ENCODE results near the gene DNHD1. TPM values are rescaled to one million over a fixed set of nuclear protein-coding genes. Genes with fewer than 3 reads are reported as not detected.
A peak's percentile ranks its signal among the peaks of the same experiment; 100 is the strongest.

DNHD1 gene
- total RNA-seq, 4 donors from 2014 or later, result 1.3 to 11.8 (median 7.7) TPM

- H3K4me1 ChIP-seq, result no peaks in the 10 kb centered on the region
- WGBS, 2 donors, result 73 to 91% methylated on average over 2 of the region's 2 CpGs
- H3K9me3 ChIP-seq, result no peaks in the 10 kb centered on the region
- H3K4me3 ChIP-seq, result no peak overlapping the region
- H3K36me3 ChIP-seq, result peaks cover 0 to 39% (median 4%) of the 10 kb centered on the region in 3 donors
- no peaks in the 10 kb centered on the region for H3K27me3 ChIP-seq
- TF ChIP-seq POLR2A (IDR thresholded peaks at IDR 0.05) (no peak), CTCF (IDR thresholded peaks at IDR 0.05) (no peak)
- no peak for DNase-seq
- intact Hi-C loops (cut with DNase I), result no loop called here
- no peak overlapping the region for H3K27ac ChIP-seq
These were observed 32.2 kb downstream of the DNHD1 start for GRCh38 chr11:6529266-6529665.

GRCh38 chr11:6530848-6531247 is 33.8 kb downstream of the DNHD1 start:
- DNase-seq, result no peak
- Histone ChIP-seq H3K36me3 (peaks cover 0 to 46% (median 4%) of the 10 kb centered on the region in 3 donors), H3K27ac (no peak overlapping the region), H3K4me3 (no peak overlapping the region), H3K27me3 (no peaks in the 10 kb centered on the region), H3K4me1 (no peaks in the 10 kb centered on the region), H3K9me3 (no peaks in the 10 kb centered on the region)
- TF ChIP-seq POLR2A (IDR thresholded peaks at IDR 0.05), result no peak
- TF ChIP-seq CTCF (IDR thresholded peaks at IDR 0.05), result no peak
- intact Hi-C loops (cut with DNase I), result loop anchor here (10.0 kb wide), 1 partner anchor 144 kb away; no protein-coding TSS in a partner anchor
- 87 to 92% methylated on average over 2 of the region's 2 CpGs for WGBS, 2 donors

GRCh38 chr11:6531267-6531752 is 34.2 kb downstream of the DNHD1 start:
- Histone ChIP-seq H3K27me3 (no peaks in the 10 kb centered on the region), H3K4me3 (no peak overlapping the region), H3K36me3 (peaks cover 0 to 46% (median 4%) of the 10 kb centered on the region in 3 donors), H3K27ac (no peak overlapping the region), H3K4me1 (no peaks in the 10 kb centered on the region), H3K9me3 (no peaks in the 10 kb centered on the region)
- WGBS, 2 donors, result 0% methylated on average over 1 of the region's 1 CpG
- intact Hi-C loops (cut with DNase I), result loop anchor here (10.0 kb wide), 1 partner anchor 143 kb away; no protein-coding TSS in a partner anchor
- TF ChIP-seq POLR2A (IDR thresholded peaks at IDR 0.05) (no peak), CTCF (IDR thresholded peaks at IDR 0.05) (peak; percentile 25 to 83 (median 73))
- DNase-seq, result no peak

DNA sequence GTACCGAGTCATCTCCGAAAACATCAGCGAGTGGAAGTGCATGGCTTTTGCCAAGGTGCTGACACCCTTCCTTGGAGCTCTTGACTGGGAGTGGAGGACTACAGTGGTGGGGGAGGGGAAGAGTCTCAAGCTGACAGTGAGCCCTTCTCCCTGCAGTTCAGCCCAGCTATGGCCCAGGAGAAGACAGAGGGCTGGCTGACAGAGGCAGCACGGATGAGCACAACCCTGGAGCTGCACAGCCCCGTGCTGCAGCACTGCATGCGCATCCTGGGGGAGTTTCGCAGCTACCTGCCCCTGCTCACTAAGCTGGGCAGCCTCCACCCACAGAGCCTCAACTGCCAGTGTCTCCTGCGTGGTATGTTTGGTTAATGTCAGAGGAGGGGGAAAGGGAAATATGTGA is 41.4 kb downstream of the DNHD1 start:
- DNase-seq, result no peak
- intact Hi-C loops (cut with DNase I), result loop anchor here (10.0 kb wide), 1 partner anchor 136 kb away; no protein-coding TSS in a partner anchor
- Histone ChIP-seq H3K36me3 (peaks cover 0 to 15% (median 0%) of the 10 kb centered on the region in 3 donors), H3K27ac (no peak overlapping the region), H3K4me3 (no peak overlapping the region), H3K27me3 (no peaks in the 10 kb centered on the region), H3K9me3 (no peaks in the 10 kb centered on the region), H3K4me1 (no peaks in the 10 kb centered on the region)
- no peak for TF ChIP-seq POLR2A (IDR thresholded peaks at IDR 0.05)
- no peak for TF ChIP-seq CTCF (IDR thresholded peaks at IDR 0.05)
- 86 to 94% methylated on average over 5 to 6 of the region's 8 CpGs for WGBS, 2 donors

DNA sequence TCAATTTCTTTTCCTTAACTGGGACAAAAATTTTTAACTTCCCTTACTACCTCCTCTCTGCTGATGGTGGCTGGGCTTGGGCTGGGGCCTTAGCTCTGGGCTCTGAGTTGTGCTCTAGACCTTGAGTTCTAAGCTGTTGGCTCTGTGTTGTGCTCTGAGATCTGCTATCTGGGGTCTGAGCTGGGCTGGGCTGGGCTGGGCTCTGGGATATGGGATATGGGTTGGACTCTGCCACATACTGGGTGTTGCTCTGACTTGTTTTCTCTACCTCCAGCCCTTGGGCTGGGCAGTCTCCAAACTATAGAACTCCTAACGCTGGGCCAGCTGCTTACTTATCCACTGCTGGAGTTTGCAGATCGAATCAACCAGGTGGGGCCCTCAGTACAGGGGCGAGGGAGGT is 41.9 kb downstream of the DNHD1 start:
- H3K4me3 ChIP-seq, result no peak overlapping the region
- no peak for TF ChIP-seq POLR2A (IDR thresholded peaks at IDR 0.05)
- no peak for TF ChIP-seq CTCF (IDR thresholded peaks at IDR 0.05)
- H3K27ac ChIP-seq, result no peak overlapping the region
- intact Hi-C loops (cut with DNase I), result loop anchor here (10.0 kb wide), 1 partner anchor 136 kb away; no protein-coding TSS in a partner anchor
- H3K27me3 ChIP-seq, result no peaks in the 10 kb centered on the region
- peaks cover 0 to 12% (median 0%) of the 10 kb centered on the region in 3 donors for H3K36me3 ChIP-seq
- DNase-seq, result no peak
- no peaks in the 10 kb centered on the region for H3K4me1 ChIP-seq
- WGBS, 2 donors, result 86% methylated on average over 1 of the region's 3 CpGs; no CpG with 5 or more reads in 1 of the 2 donors
- no peaks in the 10 kb centered on the region for H3K9me3 ChIP-seq
